GM13976 (cell line): ENCODE measurements around the gene KCNQ1.

ENCODE experiments used
- DNase-seq: peaks from one replicate; pipeline ENCODE4 v3.0.0; 2012; ENCODE audit warnings: low spot score
- in situ Hi-C: fragments of 300-500 bp; cut with MboI; formaldehyde crosslinking; loops from one replicate; pipeline ENCODE4 v1.12.0; 2022; ENCODE audit warnings: low sequenced_read_pairs, mixed read lengths, inconsistent platforms; ENCODE audit not compliant: unreplicated experiment
- TF ChIP-seq, protein P1 (sequence below): IDR thresholded peaks from 2 replicates; pipeline ENCODE4 v1.5.1; 2012; ENCODE audit warnings: borderline replicate concordance, mild to moderate bottlenecking; ENCODE audit not compliant: insufficient read depth; ENCODE audit errors: extremely low read depth, missing control alignments, control extremely low read depth

Gene KCNQ1

DNA sequence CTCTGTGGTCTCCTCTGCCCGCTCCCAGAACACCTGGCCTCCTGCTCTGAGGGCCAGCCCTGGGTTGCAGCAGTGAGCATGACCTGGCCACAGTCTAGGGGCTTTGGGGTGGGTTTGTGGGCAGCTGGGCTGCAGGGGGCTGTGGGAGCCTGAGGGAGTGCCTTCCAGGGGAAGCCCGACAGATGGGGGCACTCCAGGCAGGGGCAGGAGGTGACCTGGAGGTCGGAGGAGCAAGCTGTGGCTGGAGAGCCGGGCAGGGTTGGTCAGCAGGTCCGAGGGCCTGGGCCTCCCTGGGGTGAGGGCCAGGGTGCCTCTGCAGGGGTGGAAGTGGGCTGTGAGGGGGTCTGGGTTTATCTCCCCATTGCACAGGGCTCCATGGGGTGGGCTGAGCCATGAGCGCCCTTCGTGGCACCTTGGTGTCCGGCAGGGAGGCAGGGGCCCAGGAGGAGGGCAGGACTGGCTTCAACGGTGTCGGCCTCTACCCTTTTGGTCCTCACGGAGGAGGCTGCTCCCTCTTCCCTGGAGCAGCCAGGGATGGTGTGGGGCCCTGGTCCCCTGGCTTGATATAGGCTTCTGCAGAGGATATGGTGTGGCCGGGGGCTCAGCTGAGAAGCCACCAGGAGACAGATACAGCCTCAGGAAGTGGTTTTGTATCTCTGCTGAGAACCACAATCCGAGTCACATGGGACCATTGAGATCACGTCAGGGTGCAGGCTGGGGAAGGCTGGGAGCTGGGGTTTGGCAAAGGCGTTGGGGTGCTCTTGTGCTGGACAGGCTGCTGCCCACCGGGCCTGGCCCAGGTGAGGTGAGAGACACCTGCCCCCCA, 22.3 kb downstream of the KCNQ1 start:
- TF ChIP-seq, protein P1, sequence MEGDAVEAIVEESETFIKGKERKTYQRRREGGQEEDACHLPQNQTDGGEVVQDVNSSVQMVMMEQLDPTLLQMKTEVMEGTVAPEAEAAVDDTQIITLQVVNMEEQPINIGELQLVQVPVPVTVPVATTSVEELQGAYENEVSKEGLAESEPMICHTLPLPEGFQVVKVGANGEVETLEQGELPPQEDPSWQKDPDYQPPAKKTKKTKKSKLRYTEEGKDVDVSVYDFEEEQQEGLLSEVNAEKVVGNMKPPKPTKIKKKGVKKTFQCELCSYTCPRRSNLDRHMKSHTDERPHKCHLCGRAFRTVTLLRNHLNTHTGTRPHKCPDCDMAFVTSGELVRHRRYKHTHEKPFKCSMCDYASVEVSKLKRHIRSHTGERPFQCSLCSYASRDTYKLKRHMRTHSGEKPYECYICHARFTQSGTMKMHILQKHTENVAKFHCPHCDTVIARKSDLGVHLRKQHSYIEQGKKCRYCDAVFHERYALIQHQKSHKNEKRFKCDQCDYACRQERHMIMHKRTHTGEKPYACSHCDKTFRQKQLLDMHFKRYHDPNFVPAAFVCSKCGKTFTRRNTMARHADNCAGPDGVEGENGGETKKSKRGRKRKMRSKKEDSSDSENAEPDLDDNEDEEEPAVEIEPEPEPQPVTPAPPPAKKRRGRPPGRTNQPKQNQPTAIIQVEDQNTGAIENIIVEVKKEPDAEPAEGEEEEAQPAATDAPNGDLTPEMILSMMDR: no peak
- peak; percentile 87 for DNase-seq
- in situ Hi-C loops: no loop called here

DNA sequence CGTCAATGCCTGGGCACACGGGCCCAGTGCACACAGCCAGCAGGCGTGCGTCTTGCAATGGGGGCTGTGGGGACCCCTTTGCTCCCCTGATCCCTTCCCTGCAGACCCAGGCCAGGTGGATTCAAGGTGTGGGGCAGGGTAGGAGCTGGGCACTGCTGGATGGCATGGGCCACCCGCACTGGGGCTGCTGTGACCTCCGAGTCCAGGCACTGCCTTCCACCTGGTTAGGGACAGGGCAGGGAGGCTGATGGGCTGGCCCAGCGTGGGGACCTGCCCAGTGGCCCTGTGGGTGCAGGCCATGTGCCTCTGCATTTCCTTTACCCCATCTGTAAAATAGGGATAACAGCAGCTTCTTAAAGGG, 22.9 kb downstream of the KCNQ1 start:
- TF ChIP-seq, protein P1: no peak
- in situ Hi-C loops: no loop called here
- peak; percentile 36 for DNase-seq

- in situ Hi-C loops: no loop called here
- DNase-seq: no peak
- TF ChIP-seq, protein P1: no peak
These were observed 23.8 kb downstream of the KCNQ1 start for GRCh38 chr11:2468363-2469235.

- DNase-seq: no peak
- TF ChIP-seq, protein P1: no peak
- in situ Hi-C loops: no loop called here
These were observed 25.7 kb downstream of the KCNQ1 start for GRCh38 chr11:2470495-2470894.

- in situ Hi-C loops: no loop called here
- DNase-seq: no peak
- TF ChIP-seq, protein P1: no peak
These were observed 26.4 kb downstream of the KCNQ1 start for GRCh38 chr11:2471048-2471803.

GRCh38 chr11:2471804-2472096, 26.9 kb downstream of the KCNQ1 start:
- in situ Hi-C loops: no loop called here
- DNase-seq: no peak
- TF ChIP-seq, protein P1: no peak
